A673 (cell line): ENCODE data around the gene SLC2A9. TPM values are rescaled to one million over a fixed set of nuclear protein-coding genes. Genes with fewer than 3 reads are reported as not detected.

Source experiments
- BruUV-seq: library from RNA; stranded (reverse); fragments of 400-500 nt; replicated peaks from 2 replicates; lab custom pipeline; 2021; lab: Mats Ljungman, UMichigan
- CTCF ChIA-PET: fragments of 300-600 bp; sonication (Branson Sonifier 250); formaldehyde crosslinking; loops from one replicate; lab custom pipeline; 2022; ENCODE audit warnings: antibody characterized with exemption; lab: Charles Lee
- POLR2A ChIA-PET: fragments of 300-600 bp; sonication (Branson Sonifier 250); formaldehyde crosslinking; loops from one replicate; lab custom pipeline; 2022; ENCODE audit warnings: antibody characterized with exemption; ENCODE audit not compliant: low non-redundant PET; lab: Charles Lee
- DNase-seq: peaks from one replicate; pipeline ENCODE4 v3.0.0-alpha.2; 2015; ENCODE audit warnings: low spot score
- H3K27ac ChIP-seq: fragments of 200-600 bp; sonication (generic); 2 replicates; pipeline ENCODE4 v1.5.1; 2016; ENCODE audit warnings: mixed run types, low read depth, mild to moderate bottlenecking, mixed read lengths, antibody characterized with exemption, low read length; ENCODE audit not compliant: poor library complexity, severe bottlenecking
- H3K27me3 ChIP-seq: fragments of 200-600 bp; sonication (generic); replicated peaks from 2 replicates; pipeline ENCODE4 v1.6.1; 2017; ENCODE audit warnings: mixed run types, low read depth, mild to moderate bottlenecking, mixed read lengths, antibody characterized with exemption, low read length; ENCODE audit not compliant: insufficient read depth, poor library complexity
- H3K36me3 ChIP-seq: fragments of 200-600 bp; sonication (generic); 2 replicates; pipeline ENCODE4 v1.6.1; 2016; ENCODE audit warnings: mixed run types, mild to moderate bottlenecking, mixed read lengths, antibody characterized with exemption, low read length; ENCODE audit not compliant: insufficient read depth, poor library complexity, severe bottlenecking
- H3K4me1 ChIP-seq: fragments of 200-600 bp; sonication (generic); 2 replicates; pipeline ENCODE4 v1.6.1; 2017; ENCODE audit warnings: mixed run types, mild to moderate bottlenecking, mixed read lengths, antibody characterized with exemption, low read length; ENCODE audit not compliant: insufficient read depth, poor library complexity, severe bottlenecking
- H3K4me3 ChIP-seq: fragments of 200-600 bp; sonication (generic); 2 replicates; pipeline ENCODE4 v1.5.1; 2016; ENCODE audit warnings: low read depth, mixed run types, mild to moderate bottlenecking, mixed read lengths, low read length; ENCODE audit not compliant: poor library complexity, severe bottlenecking
- H3K9me3 ChIP-seq: fragments of 200-600 bp; sonication (generic); 2 replicates; pipeline ENCODE4 v1.6.1; 2016; ENCODE audit warnings: mixed run types, low read depth, mild to moderate bottlenecking, mixed read lengths, antibody characterized with exemption, low read length; ENCODE audit not compliant: poor library complexity, severe bottlenecking
- CTCF ChIP-seq: fragments of 300-800, 200-600 bp; sonication (generic); conservative IDR thresholded peaks from 2 replicates; pipeline ENCODE4 v1.5.1; 2017; ENCODE audit warnings: low read depth, mild to moderate bottlenecking, antibody characterized with exemption, low read length, moderate library complexity, mixed read lengths
- EZH2 ChIP-seq: fragments of 200-600 bp; sonication (generic); IDR thresholded peaks from 2 replicates; pipeline ENCODE4 v1.6.1; 2017; ENCODE audit warnings: borderline replicate concordance, low read depth, mild to moderate bottlenecking, mixed read lengths, antibody characterized with exemption, low read length; ENCODE audit not compliant: poor library complexity, severe bottlenecking
- intact Hi-C: fragments of 100-400 bp; cut with micrococcal nuclease; formaldehyde crosslinking; loops from one replicate; pipeline ENCODE4 v1.10.0; 2022; ENCODE audit not compliant: unreplicated experiment
- total RNA-seq: library from RNA; stranded (reverse); gene quantifications from 2 replicates; pipeline ENCODE4 v1.2.3, GENCODE V29; 2021

Gene SLC2A9
- total RNA-seq, 1 experiment from 2014 or later = not detected

- intact Hi-C loops = no loop called here
- CTCF ChIA-PET = no interaction called here
- POLR2A ChIA-PET = no interaction called here
- Histone ChIP-seq H3K27me3 (peaks cover 38% of the 10 kb centered on the region), H3K27ac (no peak overlapping the region), H3K36me3 (no peaks in the 10 kb centered on the region), H3K9me3 (no peaks in the 10 kb centered on the region), H3K4me1 (no peaks in the 10 kb centered on the region), H3K4me3 (no peak overlapping the region)
- no TSS peak for BruUV-seq
- DNase-seq = no peak
- TF ChIP-seq EZH2 (no peak), CTCF (no peak)
These were observed 10.6 kb upstream of the SLC2A9 start for GRCh38 chr4:10031668-10032590.

GRCh38 chr4:10030972-10031667, 9.8 kb upstream of the SLC2A9 start:
- no peak for DNase-seq
- no peak overlapping the region for H3K4me3 ChIP-seq
- H3K27me3 ChIP-seq = peaks cover 40% of the 10 kb centered on the region
- TF ChIP-seq EZH2 (no peak), CTCF (no peak)
- H3K9me3 ChIP-seq = no peaks in the 10 kb centered on the region
- ChIA-PET POLR2A (no interaction called here), CTCF (no interaction called here)
- H3K27ac ChIP-seq = no peak overlapping the region
- intact Hi-C loops = no loop called here
- no peaks in the 10 kb centered on the region for H3K36me3 ChIP-seq
- no peaks in the 10 kb centered on the region for H3K4me1 ChIP-seq
- no TSS peak for BruUV-seq

- Histone ChIP-seq H3K9me3 (no peaks in the 10 kb centered on the region), H3K4me1 (no peaks in the 10 kb centered on the region), H3K4me3 (no peak overlapping the region), H3K36me3 (no peaks in the 10 kb centered on the region), H3K27me3 (peaks cover 40% of the 10 kb centered on the region), H3K27ac (no peak overlapping the region)
- intact Hi-C loops = no loop called here
- BruUV-seq = no TSS peak
- ChIA-PET POLR2A (no interaction called here), CTCF (no interaction called here)
- no peak for DNase-seq
- TF ChIP-seq EZH2 (no peak), CTCF (no peak)
These were observed 8.1 kb upstream of the SLC2A9 start for GRCh38 chr4:10029403-10029802.
